HG03159 (cell line): ENCODE results near the gene ZNF587.
"Not testable (repeated sequence)": the region's sequence is repeated elsewhere in the genome, so short reads cannot be mapped to it uniquely, and the experiment has no call there.

Experiments
- ATAC-seq: cut with Tn5 transposase; IDR thresholded peaks from one replicate; pipeline ENCODE4 v1.9.1; 2021; ENCODE audit warnings: mild to moderate bottlenecking, moderate library complexity; ENCODE audit not compliant: unreplicated experiment

The ZNF587 gene

DNA sequence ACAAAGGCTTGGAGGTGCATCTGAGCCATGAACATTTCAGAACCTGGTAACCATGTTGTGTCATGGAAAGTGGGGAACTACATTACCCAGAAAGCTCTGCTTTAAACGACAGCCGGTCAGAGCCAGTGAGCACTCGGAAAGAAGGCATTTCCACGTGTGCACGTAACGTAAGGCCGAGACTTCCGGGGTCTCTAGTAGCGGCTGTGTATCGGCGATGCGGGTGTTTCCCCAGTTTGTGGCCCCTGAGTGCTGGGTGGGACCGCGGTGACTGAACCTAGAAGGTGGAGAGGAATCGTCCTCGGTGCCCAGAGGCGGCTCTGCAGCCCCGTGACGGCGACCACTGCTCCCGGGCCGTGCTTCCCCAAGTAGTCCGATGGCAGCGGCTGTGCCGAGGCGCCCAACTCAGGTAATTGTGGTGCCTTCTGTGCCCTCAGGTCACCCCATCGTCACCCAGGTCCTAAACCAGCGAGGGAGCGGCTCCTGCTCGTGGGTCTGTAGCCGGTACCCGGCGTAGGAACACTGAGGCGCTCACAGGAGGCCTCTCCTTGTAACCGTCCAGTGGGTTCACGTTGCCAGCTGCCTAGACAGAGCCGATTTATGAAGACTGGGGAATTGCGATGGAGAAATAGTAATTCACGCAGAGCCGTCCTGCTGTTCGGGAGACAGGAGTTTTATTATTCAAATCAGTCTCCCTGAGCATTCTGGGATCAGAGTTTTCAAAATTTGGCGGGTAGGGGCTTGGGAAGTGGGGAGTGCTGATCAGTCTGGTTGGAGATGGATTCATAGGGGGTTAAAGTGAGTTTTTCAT is at the start of gene ZNF587:
ZNF587 (plus strand) TSS at position 194 of the 808 bp plus-strand sequence; CDS start at position 374, 180 bp downstream.
- ATAC-seq, result peak; percentile 95

DNA sequence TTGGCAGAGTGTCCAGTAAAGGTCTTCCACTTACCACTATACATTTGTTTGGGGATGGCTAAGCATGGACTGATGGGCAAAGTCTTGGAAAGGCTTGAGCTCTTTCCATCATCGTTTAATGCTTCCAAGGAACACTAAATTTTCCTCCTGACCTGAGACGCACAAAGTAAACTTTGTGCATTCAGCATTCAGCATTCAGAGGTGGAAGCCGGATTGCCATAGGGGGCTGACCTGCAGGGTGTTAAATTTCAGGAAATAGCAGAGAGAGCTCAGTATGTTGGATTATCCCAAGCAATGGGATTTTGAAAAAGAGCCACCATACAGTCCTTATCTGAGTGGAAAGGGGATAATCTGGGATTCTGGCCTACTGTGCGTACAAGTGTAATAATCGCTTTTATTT is 49.0 kb upstream of the ZNF587 start:
- ATAC-seq, result no peak

GRCh38 chr19:57802269-57802668 is 47.4 kb upstream of the ZNF587 start:
- no peak for ATAC-seq

DNA sequence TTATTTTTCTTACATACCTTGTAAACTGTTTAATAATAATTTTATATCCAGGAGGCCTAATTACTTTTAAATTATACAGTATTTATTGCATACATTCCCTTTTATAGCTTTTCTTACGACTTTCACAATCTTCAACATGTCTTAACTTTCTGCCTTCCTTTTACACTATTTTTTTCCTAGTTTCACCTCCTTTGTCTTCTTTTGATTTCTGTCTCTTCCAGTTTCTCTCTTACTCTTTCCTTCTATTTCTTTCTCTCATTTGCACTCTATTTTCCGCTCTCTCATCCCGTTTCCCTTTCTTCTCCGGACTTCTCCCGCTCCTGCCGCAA is 46.4 kb upstream of the ZNF587 start:
- ATAC-seq, result no peak

- ATAC-seq, result no peak
Measured at GRCh38 chr19:57803594-57804325, 45.9 kb upstream of the ZNF587 start.

DNA sequence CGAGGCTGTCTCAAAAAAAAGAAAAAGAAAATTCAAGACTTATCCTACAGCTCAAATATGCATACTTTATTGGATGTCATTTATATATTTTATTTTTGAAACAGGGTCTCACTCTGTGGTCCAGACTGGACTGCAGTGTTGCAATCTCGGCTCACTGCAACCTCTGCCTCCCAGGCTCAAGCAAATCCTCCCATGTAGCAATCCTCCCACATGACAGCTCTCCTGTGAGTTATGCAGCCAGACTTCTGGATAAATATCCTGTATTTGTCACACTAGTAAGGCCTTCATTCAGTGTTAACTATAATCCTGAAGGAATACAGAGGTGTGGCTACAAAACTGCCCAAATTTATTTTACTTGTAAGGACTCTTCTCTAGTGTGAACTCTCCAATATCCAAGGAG is 42.1 kb upstream of the ZNF587 start:
- ATAC-seq, result no peak

- ATAC-seq, result not testable (repeated sequence)
Measured at GRCh38 chr19:57810410-57811295, 39.0 kb upstream of the ZNF587 start.

- no peak for ATAC-seq
Measured at GRCh38 chr19:57812226-57812625, 37.4 kb upstream of the ZNF587 start.

DNA sequence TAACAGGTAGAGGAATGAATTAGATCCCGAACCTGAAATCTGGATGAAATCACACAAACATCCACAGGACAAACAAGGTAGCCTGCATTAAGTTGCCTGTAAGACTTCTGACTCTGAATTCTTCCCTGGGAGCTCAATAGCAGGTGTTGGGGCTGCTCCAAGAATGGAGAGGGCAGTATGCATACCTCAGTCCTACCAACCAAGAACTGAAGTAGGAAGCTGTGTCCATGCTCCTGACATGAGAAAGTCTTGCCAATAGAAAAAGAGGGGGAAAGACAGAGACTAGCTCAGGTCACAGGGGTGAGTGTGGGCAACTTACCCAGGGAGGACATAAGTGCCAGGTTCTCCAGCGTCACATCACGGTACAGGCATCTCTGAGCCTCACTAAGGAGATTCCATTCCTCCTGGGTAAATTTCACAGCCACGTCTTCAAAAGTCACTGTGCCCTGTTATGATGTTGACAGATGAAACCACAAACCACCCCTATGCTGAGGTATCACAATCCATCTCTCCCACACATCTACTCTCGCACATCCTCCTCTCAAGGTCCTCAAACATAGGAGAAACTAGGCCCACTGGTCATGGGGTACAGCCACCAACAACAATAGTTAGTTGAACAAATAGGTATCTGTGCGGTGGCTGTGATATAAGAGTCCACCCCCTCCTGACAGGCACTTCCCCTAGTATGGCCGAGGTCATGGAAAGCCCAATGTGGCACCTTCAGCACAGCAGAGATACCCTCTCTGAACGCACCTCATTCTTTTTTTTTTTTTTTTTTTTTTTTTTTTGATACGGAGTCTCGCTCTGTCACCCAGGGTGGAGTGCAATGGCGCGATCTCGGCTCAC is 36.5 kb upstream of the ZNF587 start:
- ATAC-seq, result not testable (repeated sequence)

- ATAC-seq, result no peak
Measured at GRCh38 chr19:57813919-57814504, 35.6 kb upstream of the ZNF587 start.

DNA sequence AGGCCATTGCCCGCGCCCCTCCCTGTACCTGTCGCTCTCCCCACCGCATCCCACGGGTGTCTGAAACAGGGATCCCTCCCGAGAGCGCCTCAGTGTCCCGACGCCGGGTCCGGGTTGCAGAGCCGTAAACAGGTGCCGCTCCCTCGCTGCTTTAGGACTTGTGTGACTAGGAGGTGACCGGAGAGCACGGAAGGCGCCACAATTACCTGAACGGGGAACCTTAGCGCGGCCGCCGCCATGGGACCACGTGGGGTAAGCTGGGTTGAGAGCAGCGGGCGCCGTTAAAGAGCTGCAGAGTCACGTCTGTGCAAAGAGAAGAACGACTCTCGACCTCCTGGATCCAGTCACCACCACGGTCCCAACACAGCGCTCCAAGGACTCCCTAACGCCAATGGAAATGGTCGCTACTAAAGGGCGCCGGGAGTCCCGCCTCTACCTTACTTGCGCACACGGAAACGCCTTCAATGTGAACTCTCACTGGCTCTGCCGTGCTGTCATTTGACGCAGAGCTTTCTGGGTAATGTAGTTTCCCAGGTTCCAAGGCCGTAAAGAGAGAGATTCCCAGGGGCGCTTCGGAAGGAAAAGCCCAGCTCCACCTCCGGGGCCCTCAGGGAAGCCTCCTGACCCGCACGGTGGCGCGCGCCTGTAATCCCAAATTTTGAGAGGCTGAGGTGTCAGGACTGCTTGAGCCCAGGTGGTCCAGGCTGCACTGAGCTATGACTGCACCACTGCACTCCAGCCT is 35.0 kb upstream of the ZNF587 start, which contains the start of gene ZNF552:
ZNF552 (minus strand) TSS at position 409 of the 742 bp plus-strand sequence; CDS start at position 239, 170 bp downstream.
- peak; percentile 76 for ATAC-seq

DNA sequence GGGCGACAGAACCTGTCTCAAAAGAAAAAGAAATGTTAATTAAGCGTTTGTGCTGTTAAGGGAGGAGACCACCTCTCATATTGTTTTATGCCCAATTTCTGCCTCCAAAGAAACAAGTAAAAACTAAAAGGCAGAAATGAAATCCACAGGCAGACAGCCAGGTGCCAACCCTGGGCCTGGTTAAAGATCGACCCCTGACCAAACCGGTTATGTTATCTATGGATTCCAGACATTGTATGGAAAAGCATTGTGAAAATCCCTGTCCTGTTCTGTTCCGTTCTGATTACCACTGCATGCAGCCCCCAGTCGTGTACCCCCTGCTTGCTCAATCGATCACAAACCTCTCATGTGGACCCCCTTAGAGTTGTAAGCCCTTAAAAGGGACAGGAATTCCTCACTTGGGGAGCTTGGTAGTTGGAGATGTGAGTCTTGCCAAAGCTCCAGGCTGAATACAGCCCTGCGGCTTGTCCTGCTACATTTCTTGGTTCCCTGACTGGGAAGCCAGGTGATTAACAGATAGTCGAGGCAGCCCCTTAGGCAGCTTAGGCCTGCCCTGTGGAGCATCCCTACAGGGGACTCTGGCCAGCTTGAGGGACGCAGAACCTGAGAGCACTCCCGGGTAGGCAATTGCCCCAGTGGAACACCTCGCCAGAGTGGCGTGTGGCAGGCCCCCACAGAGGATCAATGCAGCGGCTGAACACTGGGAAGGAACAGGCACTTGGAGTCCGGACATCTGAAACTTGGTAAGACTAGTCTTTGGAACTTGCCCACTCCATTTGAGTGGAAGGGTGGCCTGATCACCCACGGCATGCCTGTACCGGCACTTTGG is 34.2 kb upstream of the ZNF587 start:
- no peak for ATAC-seq

GRCh38 chr19:57816652-57817051 is 33.0 kb upstream of the ZNF587 start:
- no peak for ATAC-seq

GRCh38 chr19:57817976-57818375 is 31.7 kb upstream of the ZNF587 start:
- no peak for ATAC-seq

- no peak for ATAC-seq
Measured at GRCh38 chr19:57818378-57818777, 31.3 kb upstream of the ZNF587 start.

DNA sequence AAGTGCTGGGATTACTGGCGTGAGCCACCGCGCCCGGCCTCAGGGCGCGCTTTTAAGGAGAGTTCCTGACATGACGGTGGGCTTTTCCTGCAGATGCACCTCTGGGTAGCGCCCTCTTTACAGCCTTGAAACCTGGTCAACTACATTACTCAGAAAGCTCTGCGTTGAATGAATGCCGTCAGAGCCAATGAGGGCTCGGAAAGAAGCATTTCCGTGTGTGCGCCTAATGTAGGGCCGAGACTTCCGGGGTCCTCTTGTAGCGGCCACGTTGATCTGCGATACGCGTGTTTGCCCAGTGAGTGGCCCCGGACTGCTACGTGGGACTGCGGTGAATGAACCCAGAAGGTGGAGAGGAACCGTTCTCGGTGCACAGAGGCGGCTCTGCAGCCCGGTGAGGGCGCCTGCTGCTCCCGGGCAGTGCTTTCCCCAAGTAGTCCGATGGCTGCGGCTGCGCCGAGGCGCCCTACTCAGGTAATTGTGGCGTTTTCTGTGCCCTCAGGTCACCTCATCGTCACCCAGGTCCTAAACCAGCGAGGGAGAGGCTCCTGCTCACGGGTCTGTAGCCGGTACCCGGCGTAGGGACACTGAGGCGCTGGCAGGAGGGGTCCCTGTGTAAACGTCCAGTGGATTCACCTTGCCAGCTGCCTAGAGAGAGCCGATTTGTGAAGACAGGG is 30.0 kb upstream of the ZNF587 start:
- ATAC-seq, result peak; percentile 82

DNA sequence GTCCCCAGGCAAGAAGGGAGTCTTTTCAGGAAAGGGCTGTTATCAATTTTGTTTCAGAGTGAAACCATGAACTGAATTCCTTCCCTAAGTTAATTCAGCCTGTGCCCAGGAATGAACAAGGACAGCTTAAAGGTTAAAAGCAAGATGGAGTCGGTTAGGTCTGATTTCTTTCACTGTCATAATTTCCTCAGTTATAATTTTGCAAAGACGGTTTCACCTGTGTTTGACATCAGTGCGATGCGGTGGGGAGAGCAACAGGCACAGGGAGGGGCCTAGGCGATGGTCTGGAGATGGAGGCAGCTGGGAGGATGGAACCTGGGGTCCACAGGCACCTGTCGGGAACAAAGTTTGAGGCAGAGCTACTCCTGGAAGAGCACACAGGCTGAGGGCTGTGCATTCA is 29.1 kb upstream of the ZNF587 start:
- no peak for ATAC-seq

DNA sequence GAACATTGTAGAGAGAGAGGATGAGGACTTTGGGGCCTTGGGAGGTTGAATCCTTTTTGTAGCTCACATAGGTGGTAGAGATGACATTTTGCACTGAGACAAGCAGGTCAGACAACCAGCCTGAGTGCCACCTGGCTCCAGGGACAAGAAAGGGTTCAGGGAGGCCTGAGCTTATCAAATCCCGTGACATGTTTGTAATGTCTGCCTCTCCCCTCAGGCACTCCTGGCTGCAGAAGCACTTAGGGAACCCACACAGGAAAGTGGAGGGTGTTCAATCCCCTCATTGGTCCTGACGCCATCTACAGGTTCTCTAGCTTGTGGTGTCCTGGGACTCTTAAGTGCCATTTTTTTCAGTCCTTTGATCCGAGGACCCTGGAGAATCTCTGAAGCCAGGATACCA is 28.6 kb upstream of the ZNF587 start:
- not testable (repeated sequence) for ATAC-seq
